ENCODE measurements around the gene NLRX1.
"Not testable (repeated sequence)": the region's sequence is repeated elsewhere in the genome, so short reads cannot be mapped to it uniquely, and the experiment has no call there.

NLRX1 gene

DNA sequence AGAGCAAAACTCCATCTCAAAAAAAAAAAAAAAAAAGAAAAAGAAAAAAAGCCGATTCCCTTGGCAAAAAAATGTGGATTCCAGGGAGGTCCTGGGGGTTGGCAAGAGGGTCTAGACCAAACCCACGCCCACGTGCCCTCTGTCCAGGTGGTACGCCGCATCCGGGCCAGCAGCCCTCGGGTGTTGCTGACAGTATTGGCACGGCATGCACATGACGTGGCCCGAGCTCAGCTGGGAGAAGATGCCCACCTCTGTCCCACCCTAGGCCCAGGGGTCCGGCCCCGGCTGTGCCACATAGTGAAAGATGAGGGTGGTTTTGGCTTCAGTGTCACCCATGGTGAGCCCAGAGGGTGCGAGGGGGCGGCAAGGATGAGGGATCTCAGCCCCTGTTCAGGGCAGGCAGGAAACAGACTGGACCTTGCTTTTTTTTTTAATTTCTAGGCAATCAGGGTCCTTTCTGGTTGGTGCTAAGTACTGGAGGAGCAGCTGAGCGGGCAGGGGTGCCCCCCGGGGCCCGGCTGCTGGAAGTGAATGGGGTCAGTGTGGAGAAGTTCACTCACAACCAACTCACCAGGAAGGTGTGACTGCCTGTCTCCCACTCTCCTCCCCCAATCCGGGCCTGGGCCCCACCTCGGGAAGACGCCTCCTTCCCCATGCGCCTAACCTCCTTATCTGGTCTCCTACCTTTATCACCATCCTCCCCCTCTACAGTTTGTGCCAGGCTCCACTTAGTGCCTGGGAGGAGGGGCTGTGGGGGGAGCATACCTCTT lies 18.8 kb downstream of the NLRX1 start:
- DNase-seq = no peak

- no peak for DNase-seq
Measured at GRCh38 chr11:119188067-119188466, 19.5 kb downstream of the NLRX1 start.

GRCh38 chr11:119188887-119189286 lies 20.4 kb downstream of the NLRX1 start:
- DNase-seq = no peak

- DNase-seq = no peak
Measured at GRCh38 chr11:119189393-119189792, 20.9 kb downstream of the NLRX1 start.

GRCh38 chr11:119190531-119190930 lies 22.0 kb downstream of the NLRX1 start:
- DNase-seq = no peak

GRCh38 chr11:119191265-119191664 lies 22.7 kb downstream of the NLRX1 start:
- not testable (repeated sequence) for DNase-seq

GRCh38 chr11:119192111-119192510 lies 23.6 kb downstream of the NLRX1 start:
- DNase-seq = no peak

GRCh38 chr11:119193001-119193400 lies 24.5 kb downstream of the NLRX1 start:
- no peak for DNase-seq

GRCh38 chr11:119193626-119194025 lies 25.1 kb downstream of the NLRX1 start:
- DNase-seq = no peak

DNA sequence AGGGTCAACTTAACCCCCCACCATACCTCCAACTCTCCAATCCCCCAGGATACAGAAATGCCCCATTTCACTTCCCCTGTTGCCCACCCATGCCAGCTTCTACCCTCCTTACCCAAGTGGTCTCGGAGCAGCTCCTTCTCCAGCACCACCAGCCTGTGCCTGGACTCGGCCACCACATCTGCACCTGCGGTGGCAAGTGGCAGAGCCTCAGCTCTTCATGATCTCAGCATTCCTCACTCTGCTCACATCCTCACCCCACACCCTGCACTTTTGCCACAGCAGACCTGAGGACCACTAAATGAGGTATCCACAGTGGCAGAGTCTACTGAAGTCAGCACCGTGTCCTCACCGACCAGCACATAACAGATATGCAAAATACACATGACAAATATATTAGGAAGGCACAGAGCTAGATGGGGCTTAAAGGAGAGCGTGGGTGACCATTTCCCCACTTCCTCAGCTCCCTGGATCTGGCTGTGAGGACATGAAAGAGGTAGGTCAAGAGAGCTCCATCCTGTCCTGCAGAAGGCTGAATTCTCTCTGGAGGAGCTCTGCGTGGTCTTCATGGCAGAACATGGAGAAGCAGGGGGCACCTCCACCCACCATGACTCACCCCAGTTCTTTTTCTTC lies 26.4 kb downstream of the NLRX1 start:
- DNase-seq = no peak

DNA sequence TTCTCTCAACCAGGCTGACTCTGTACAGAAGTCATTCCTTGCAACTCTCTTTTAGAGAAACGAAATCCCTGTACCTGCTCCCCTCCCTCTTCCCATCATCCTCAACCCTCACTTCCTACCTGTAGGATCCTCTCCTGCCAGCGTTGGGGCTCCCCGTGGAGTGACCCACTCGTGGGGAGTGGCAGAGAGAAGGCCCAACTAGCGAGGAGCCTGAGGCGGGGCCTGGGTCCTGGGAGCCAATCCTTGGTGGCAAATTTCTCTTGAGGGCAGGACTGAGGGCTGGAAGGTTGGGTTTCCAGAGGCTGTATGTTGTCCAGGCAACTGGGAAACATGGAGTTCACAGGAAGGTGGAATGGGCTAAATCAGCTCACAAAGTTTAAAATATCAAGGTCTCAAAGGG lies 27.2 kb downstream of the NLRX1 start:
- DNase-seq = no peak

- DNase-seq = peak; percentile 7 to 51 (median 46)
Measured at GRCh38 chr11:119196833-119197483, 28.4 kb downstream of the NLRX1 start.

- no peak for DNase-seq
Measured at GRCh38 chr11:119198925-119199324, 30.4 kb downstream of the NLRX1 start.

GRCh38 chr11:119201236-119201635 lies 32.7 kb downstream of the NLRX1 start:
- not testable (repeated sequence) for DNase-seq

GRCh38 chr11:119202554-119202953 lies 34.0 kb downstream of the NLRX1 start:
- DNase-seq = no peak

DNA sequence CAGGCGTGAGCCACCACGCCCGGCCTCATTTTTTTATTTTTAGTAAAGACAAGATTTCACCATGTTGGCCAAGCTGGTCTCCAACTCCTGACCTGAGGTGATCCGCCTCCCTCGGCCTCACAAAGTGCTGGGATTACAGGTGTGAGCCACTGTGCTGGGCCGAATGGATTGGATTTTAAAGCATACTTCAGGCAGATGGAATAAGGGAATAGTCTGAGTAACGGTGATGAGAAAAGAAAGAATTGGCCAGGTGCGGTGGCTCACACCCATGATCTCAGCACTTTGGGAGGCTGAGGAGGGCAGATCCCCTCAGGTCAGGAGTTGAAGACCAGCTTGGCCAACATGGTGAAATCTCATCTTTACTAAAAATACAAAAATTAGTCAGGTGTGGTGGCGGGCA lies 35.5 kb downstream of the NLRX1 start:
- no peak for DNase-seq

- DNase-seq = no peak
Measured at GRCh38 chr11:119205080-119205479, 36.6 kb downstream of the NLRX1 start.

- DNase-seq = peak; percentile 89 to 98 (median 96)
Measured at GRCh38 chr11:119205574-119206510, 37.3 kb downstream of the NLRX1 start, which contains the start of gene CBL. TSS of gene CBL (plus strand) at chr11:119206339. CDS start at chr11:119206418, 79 bp downstream.

GRCh38 chr11:119206511-119207414 lies 38.2 kb downstream of the NLRX1 start:
- peak in 2 of 4 experiments; percentile 26 to 40 for DNase-seq

- no peak for DNase-seq
Measured at GRCh38 chr11:119207415-119207960, 39.0 kb downstream of the NLRX1 start.

DNA sequence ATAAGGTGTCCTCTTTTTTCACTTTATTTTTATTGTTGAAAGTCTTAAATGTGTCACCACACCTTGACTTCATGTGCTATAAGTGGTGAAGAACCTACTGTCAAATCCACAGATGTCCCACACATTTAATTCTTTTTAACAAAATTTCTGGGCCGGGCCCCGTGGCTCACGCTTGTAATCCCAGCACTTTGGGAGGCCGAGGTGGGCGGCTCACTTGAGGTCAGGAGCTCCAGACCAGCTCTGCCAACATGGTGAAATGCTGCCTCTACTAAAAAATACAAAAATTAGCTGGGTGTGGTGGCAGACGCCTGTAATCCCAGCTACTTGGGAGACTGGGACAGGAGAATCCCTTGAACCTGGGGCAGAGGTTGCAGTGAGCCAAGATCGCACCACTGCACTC lies 40.7 kb downstream of the NLRX1 start:
- DNase-seq = no peak
